Dendritic cell treated with granulocyte-macrophage colony-stimulating factor and Interleukin-4, amounts not matched to agents 40 ng/mL and 50 ng/mL, for 4 days (primary cell): Measurements from ENCODE around the gene MCTP1.
"Not testable (repeated sequence)": the region's sequence is repeated elsewhere in the genome, so short reads cannot be mapped to it uniquely, and the experiment has no call there.

Experiments used
- H3K27ac Mint-ChIP-seq: one replicate; pipeline ENCODE4 v1.8.0; 2022; ENCODE audit warnings: mild to moderate bottlenecking, mixed read lengths
- H3K27me3 Mint-ChIP-seq: one replicate; pipeline ENCODE4 v1.8.0; 2022; ENCODE audit warnings: mild to moderate bottlenecking, mixed read lengths
- H3K36me3 Mint-ChIP-seq: one replicate; pipeline ENCODE4 v1.8.0; 2022; ENCODE audit warnings: low read depth, mixed read lengths
- H3K4me1 Mint-ChIP-seq: one replicate; pipeline ENCODE4 v1.8.0; 2022; ENCODE audit warnings: low read depth, mixed read lengths
- H3K4me3 Mint-ChIP-seq: one replicate; pipeline ENCODE4 v1.8.0; 2022; ENCODE audit warnings: mild to moderate bottlenecking, moderate library complexity, mixed read lengths
- H3K9me3 Mint-ChIP-seq: one replicate; pipeline ENCODE4 v1.8.0; 2022; ENCODE audit warnings: mixed read lengths
- intact Hi-C: fragments of 100-400 bp; cut with micrococcal nuclease; formaldehyde crosslinking; loops from one replicate; pipeline ENCODE4 v1.15.0; 2022

Gene MCTP1

GRCh38 chr5:95027151-95027721 is 257.7 kb downstream of the MCTP1 start:
- Mint-ChIP-seq H3K4me1 (peaks cover 72% of the 10 kb centered on the region), H3K27me3 (no peaks in the 10 kb centered on the region), H3K36me3 (peaks cover 1% of the 10 kb centered on the region), H3K9me3 (peaks cover 7% of the 10 kb centered on the region), H3K4me3 (peak overlapping the region; percentile 34), H3K27ac (peak overlapping the region; percentile 87)
- intact Hi-C loops, result loop anchor here (5.0 kb wide), 1 partner anchor 55 kb away; no protein-coding TSS in a partner anchor

- Mint-ChIP-seq H3K36me3 (no peaks in the 10 kb centered on the region), H3K4me3 (no peak overlapping the region), H3K27me3 (no peaks in the 10 kb centered on the region), H3K27ac (peak overlapping the region; percentile 87), H3K9me3 (peaks cover 2% of the 10 kb centered on the region), H3K4me1 (peaks cover 71% of the 10 kb centered on the region)
- intact Hi-C loops, result loop anchor here (5.0 kb wide), 1 partner anchor 56 kb away; no protein-coding TSS in a partner anchor
These were observed 258.2 kb downstream of the MCTP1 start for GRCh38 chr5:95026718-95027117.

GRCh38 chr5:95022967-95023695 is 261.8 kb downstream of the MCTP1 start:
- intact Hi-C loops, result no loop called here
- H3K27ac Mint-ChIP-seq, result peak overlapping the region; percentile 76
- H3K4me3 Mint-ChIP-seq, result no peak overlapping the region
- no peaks in the 10 kb centered on the region for H3K36me3 Mint-ChIP-seq
- peaks cover 68% of the 10 kb centered on the region for H3K4me1 Mint-ChIP-seq
- no peaks in the 10 kb centered on the region for H3K27me3 Mint-ChIP-seq
- H3K9me3 Mint-ChIP-seq, result no peaks in the 10 kb centered on the region

- peak overlapping the region; percentile 53 for H3K27ac Mint-ChIP-seq
- H3K9me3 Mint-ChIP-seq, result no peaks in the 10 kb centered on the region
- peaks cover 8% of the 10 kb centered on the region for H3K36me3 Mint-ChIP-seq
- no peak overlapping the region for H3K4me3 Mint-ChIP-seq
- H3K27me3 Mint-ChIP-seq, result no peaks in the 10 kb centered on the region
- peaks cover 49% of the 10 kb centered on the region for H3K4me1 Mint-ChIP-seq
- intact Hi-C loops, result no loop called here
These were observed 264.5 kb downstream of the MCTP1 start for GRCh38 chr5:95020345-95020744.

- H3K4me3 Mint-ChIP-seq, result no peak overlapping the region
- peak overlapping the region; percentile 25 for H3K27ac Mint-ChIP-seq
- H3K36me3 Mint-ChIP-seq, result peaks cover 21% of the 10 kb centered on the region
- no peaks in the 10 kb centered on the region for H3K9me3 Mint-ChIP-seq
- intact Hi-C loops, result no loop called here
- peaks cover 41% of the 10 kb centered on the region for H3K4me1 Mint-ChIP-seq
- no peaks in the 10 kb centered on the region for H3K27me3 Mint-ChIP-seq
These were observed 265.9 kb downstream of the MCTP1 start for GRCh38 chr5:95018946-95019345.

- intact Hi-C loops, result no loop called here
- H3K4me3 Mint-ChIP-seq, result no peak overlapping the region
- no peaks in the 10 kb centered on the region for H3K27me3 Mint-ChIP-seq
- H3K4me1 Mint-ChIP-seq, result peaks cover 37% of the 10 kb centered on the region
- H3K9me3 Mint-ChIP-seq, result no peaks in the 10 kb centered on the region
- H3K36me3 Mint-ChIP-seq, result peaks cover 25% of the 10 kb centered on the region
- H3K27ac Mint-ChIP-seq, result peak overlapping the region; percentile 25
These were observed 266.4 kb downstream of the MCTP1 start for GRCh38 chr5:95018511-95018910.

GRCh38 chr5:95009812-95010211 is 275.1 kb downstream of the MCTP1 start:
- intact Hi-C loops, result no loop called here
- Mint-ChIP-seq H3K4me3 (no peak overlapping the region), H3K27ac (no peak overlapping the region), H3K36me3 (peaks cover 58% of the 10 kb centered on the region), H3K27me3 (no peaks in the 10 kb centered on the region), H3K9me3 (peaks cover 46% of the 10 kb centered on the region), H3K4me1 (peaks cover 11% of the 10 kb centered on the region)

- no peak overlapping the region for H3K27ac Mint-ChIP-seq
- intact Hi-C loops, result no loop called here
- H3K27me3 Mint-ChIP-seq, result no peaks in the 10 kb centered on the region
- peaks cover 59% of the 10 kb centered on the region for H3K36me3 Mint-ChIP-seq
- H3K4me3 Mint-ChIP-seq, result no peak overlapping the region
- peaks cover 61% of the 10 kb centered on the region for H3K9me3 Mint-ChIP-seq
- peaks cover 11% of the 10 kb centered on the region for H3K4me1 Mint-ChIP-seq
These were observed 276.8 kb downstream of the MCTP1 start for GRCh38 chr5:95007921-95008597.

GRCh38 chr5:95005811-95006210 is 279.1 kb downstream of the MCTP1 start:
- no peak overlapping the region for H3K27ac Mint-ChIP-seq
- H3K4me3 Mint-ChIP-seq, result no peak overlapping the region
- H3K36me3 Mint-ChIP-seq, result peaks cover 50% of the 10 kb centered on the region
- no peaks in the 10 kb centered on the region for H3K27me3 Mint-ChIP-seq
- H3K4me1 Mint-ChIP-seq, result peaks cover 11% of the 10 kb centered on the region
- intact Hi-C loops, result no loop called here
- H3K9me3 Mint-ChIP-seq, result peaks cover 52% of the 10 kb centered on the region

- intact Hi-C loops, result no loop called here
- peaks cover 7% of the 10 kb centered on the region for H3K4me1 Mint-ChIP-seq
- H3K27ac Mint-ChIP-seq, result no peak overlapping the region
- H3K9me3 Mint-ChIP-seq, result peaks cover 4% of the 10 kb centered on the region
- H3K36me3 Mint-ChIP-seq, result peaks cover 15% of the 10 kb centered on the region
- H3K4me3 Mint-ChIP-seq, result no peak overlapping the region
- H3K27me3 Mint-ChIP-seq, result no peaks in the 10 kb centered on the region
These were observed 286.2 kb downstream of the MCTP1 start for GRCh38 chr5:94998670-94999069.

- H3K9me3 Mint-ChIP-seq, H3K36me3 Mint-ChIP-seq, H3K27ac Mint-ChIP-seq, intact Hi-C loops, H3K27me3 Mint-ChIP-seq, H3K4me3 Mint-ChIP-seq: not testable (repeated sequence)
- peaks cover 13% of the 10 kb centered on the region for H3K4me1 Mint-ChIP-seq
These were observed 290.4 kb downstream of the MCTP1 start for GRCh38 chr5:94994537-94994936.

- intact Hi-C loops, result no loop called here
- H3K4me3 Mint-ChIP-seq, result no peak overlapping the region
- peaks cover 9% of the 10 kb centered on the region for H3K36me3 Mint-ChIP-seq
- H3K27ac Mint-ChIP-seq, result no peak overlapping the region
- no peaks in the 10 kb centered on the region for H3K9me3 Mint-ChIP-seq
- peaks cover 13% of the 10 kb centered on the region for H3K4me1 Mint-ChIP-seq
- H3K27me3 Mint-ChIP-seq, result no peaks in the 10 kb centered on the region
These were observed 291.4 kb downstream of the MCTP1 start for GRCh38 chr5:94993491-94993890.

- intact Hi-C loops, result no loop called here
- H3K27ac Mint-ChIP-seq, result no peak overlapping the region
- no peaks in the 10 kb centered on the region for H3K9me3 Mint-ChIP-seq
- peaks cover 9% of the 10 kb centered on the region for H3K36me3 Mint-ChIP-seq
- H3K4me1 Mint-ChIP-seq, result peaks cover 13% of the 10 kb centered on the region
- no peak overlapping the region for H3K4me3 Mint-ChIP-seq
- H3K27me3 Mint-ChIP-seq, result no peaks in the 10 kb centered on the region
These were observed 292.6 kb downstream of the MCTP1 start for GRCh38 chr5:94992325-94992724.

- no peaks in the 10 kb centered on the region for H3K27me3 Mint-ChIP-seq
- H3K4me1 Mint-ChIP-seq, result peaks cover 15% of the 10 kb centered on the region
- intact Hi-C loops, result no loop called here
These were observed 300.9 kb downstream of the MCTP1 start for GRCh38 chr5:94983861-94984535.

More at GRCh38 chr5:94983861-94984535, 300.9 kb downstream of the MCTP1 start:
- no peaks in the 10 kb centered on the region for H3K36me3 Mint-ChIP-seq
- H3K4me3 Mint-ChIP-seq, result no peak overlapping the region
- no peak overlapping the region for H3K27ac Mint-ChIP-seq
- H3K9me3 Mint-ChIP-seq, result no peaks in the 10 kb centered on the region
